ENCODE measurements around the gene SPNS1. TPM values are rescaled to one million over a fixed set of nuclear protein-coding genes. Genes with fewer than 3 reads are reported as not detected.
"Not testable (repeated sequence)": the region's sequence is repeated elsewhere in the genome, so short reads cannot be mapped to it uniquely, and the experiment has no call there.

Gene SPNS1
- total RNA-seq, 1 donor from 2014 or later: 59.3 TPM

- H3K9me3 ChIP-seq: no peaks in the 10 kb centered on the region
- no peak for TF ChIP-seq CTCF (IDR thresholded peaks at IDR 0.05)
- no peaks in the 10 kb centered on the region for H3K27me3 ChIP-seq
- intact Hi-C loops (cut with DNase I): no loop called here
- H3K27ac ChIP-seq: no peak overlapping the region
- H3K4me3 ChIP-seq: no peak overlapping the region
- peaks cover 42 to 50% of the 10 kb centered on the region in 2 donors for H3K36me3 ChIP-seq
- DNase-seq (ENCODE audit: low spot score in 2 of 2): no peak
- H3K4me1 ChIP-seq: no peaks in the 10 kb centered on the region
Measured at GRCh38 chr16:28964072-28964471, 10.5 kb upstream of the SPNS1 start.

- Histone ChIP-seq H3K36me3 (peaks cover 39 to 47% of the 10 kb centered on the region in 2 donors), H3K4me3 (no peak overlapping the region), H3K9me3 (no peaks in the 10 kb centered on the region), H3K4me1 (no peaks in the 10 kb centered on the region), H3K27me3 (no peaks in the 10 kb centered on the region), H3K27ac (no peak overlapping the region)
- DNase-seq (ENCODE audit: low spot score in 2 of 2): no peak
- intact Hi-C loops (cut with DNase I): no loop called here
- no peak for TF ChIP-seq CTCF (IDR thresholded peaks at IDR 0.05)
Measured at GRCh38 chr16:28964496-28964895, 10.1 kb upstream of the SPNS1 start.

GRCh38 chr16:28967156-28967555, 7.4 kb upstream of the SPNS1 start:
- H3K27ac ChIP-seq: no peak overlapping the region
- no peaks in the 10 kb centered on the region for H3K9me3 ChIP-seq
- H3K27me3 ChIP-seq: no peaks in the 10 kb centered on the region
- TF ChIP-seq CTCF (IDR thresholded peaks at IDR 0.05): no peak
- H3K4me1 ChIP-seq: no peaks in the 10 kb centered on the region
- H3K36me3 ChIP-seq: peaks cover 22 to 28% of the 10 kb centered on the region in 2 donors
- no peak for DNase-seq (ENCODE audit: low spot score in 2 of 2)
- intact Hi-C loops (cut with DNase I): no loop called here
- no peak overlapping the region for H3K4me3 ChIP-seq

- H3K4me1 ChIP-seq; H3K36me3 ChIP-seq; H3K9me3 ChIP-seq; H3K4me3 ChIP-seq; DNase-seq (ENCODE audit: low spot score in 2 of 2); H3K27ac ChIP-seq; H3K27me3 ChIP-seq: not testable (repeated sequence)
- intact Hi-C loops (cut with DNase I): loop anchor here (5.0 to 10.0 kb wide), 3 partner anchors 415 to 823 kb away; partner anchors contain the start of genes APOBR, CLN3, KIF22 and SGF29
Measured at GRCh38 chr16:28969696-28970095, 4.9 kb upstream of the SPNS1 start.

GRCh38 chr16:28974007-28974436, 556 bp upstream of the SPNS1 start:
- TF ChIP-seq CTCF (IDR thresholded peaks at IDR 0.05): peak; percentile 31 to 54 (median 48)
- no peak for DNase-seq (ENCODE audit: low spot score in 2 of 2)
- peaks cover 11% of the 10 kb centered on the region in 2 donors for H3K36me3 ChIP-seq
- no peaks in the 10 kb centered on the region for H3K9me3 ChIP-seq
- H3K4me3 ChIP-seq: peak overlapping the region; percentile 90 to 93
- peaks cover 5 to 20% of the 10 kb centered on the region in 2 donors for H3K4me1 ChIP-seq
- no peaks in the 10 kb centered on the region for H3K27me3 ChIP-seq
- intact Hi-C loops (cut with DNase I): loop anchor here (1.0 to 10.0 kb wide), 4 partner anchors 24 to 818 kb away; partner anchors contain the start of genes APOBR, CLN3, KIF22 and NFATC2IP
- H3K27ac ChIP-seq: peak overlapping the region; percentile 77 to 80

- Histone ChIP-seq H3K4me3 (peak overlapping the region; percentile 90 to 93), H3K9me3 (no peaks in the 10 kb centered on the region), H3K36me3 (peaks cover 21% of the 10 kb centered on the region in 2 donors), H3K4me1 (peaks cover 5 to 20% of the 10 kb centered on the region in 2 donors), H3K27me3 (no peaks in the 10 kb centered on the region), H3K27ac (peak overlapping the region; percentile 29 to 80)
- intact Hi-C loops (cut with DNase I): loop anchor here (10.0 kb wide), 1 partner anchor 420 kb away; the partner anchor contains the start of gene SGF29
- DNase-seq (ENCODE audit: low spot score in 2 of 2): no peak
- TF ChIP-seq CTCF (IDR thresholded peaks at IDR 0.05): no peak
Measured at GRCh38 chr16:28975158-28975599, 601 bp downstream of the SPNS1 start.
